Testis (tissue), 3 donors: ENCODE data around the gene ELFN2. TPM values are rescaled to one million over a fixed set of nuclear protein-coding genes. Genes with fewer than 3 reads are reported as not detected.

Experiments
- DNase-seq: peaks from one replicate; pipeline ENCODE4 v3.0.0-alpha.2; 2019
- H3K27ac ChIP-seq, 2 donors: fragments of 200-600 bp; sonication (generic); one replicate each; pipeline ENCODE4 v1.5.1; 2019
- H3K27me3 ChIP-seq: fragments of 200-600 bp; sonication (generic); one replicate; pipeline ENCODE4 v1.5.1; 2019
- H3K36me3 ChIP-seq: fragments of 200-600 bp; sonication (generic); one replicate; pipeline ENCODE4 v1.5.1; 2017; ENCODE audit warnings: low read depth; ENCODE audit errors: missing control alignments
- H3K4me1 ChIP-seq: fragments of 200-600 bp; sonication (generic); one replicate; pipeline ENCODE4 v1.5.1; 2019
- H3K4me3 ChIP-seq, 2 donors: fragments of 200-600 bp; sonication (generic); one replicate each; pipeline ENCODE4 v1.5.1; 2017 to 2019
- H3K9me3 ChIP-seq: fragments of 200-600 bp; sonication (generic); one replicate; pipeline ENCODE4 v1.5.1; 2017
- POLR2A ChIP-seq: fragments of 450-650 bp; IDR thresholded peaks from one replicate; pipeline ENCODE4 v1.6.1; 2017; ENCODE audit warnings: antibody characterized with exemption, mild to moderate bottlenecking, moderate library complexity
- WGBS, 2 donors: methylation state at CpG; one replicate each; pipeline ENCODE4 v1.1.5; 2018; 5-methylcytosine and 5-hydroxymethylcytosine counted together
- intact Hi-C: fragments of 100-400 bp; cut with DNase I; formaldehyde crosslinking; loops from one replicate; pipeline ENCODE4 v1.15.1; 2023; ENCODE audit warnings: low total_unique reads
- polyA plus RNA-seq: library from polyadenylated mRNA; stranded (reverse); fragments of 350-450 nt; fragmentation: Illumina TruSeq; extraction: RNeasy Lipid Tissue Mini Kit (QIAGEN cat#74804); gene quantifications from one replicate; pipeline ENCODE4 v1.2.3, GENCODE V29; 2014; ENCODE audit warnings: low read depth, low replicate concordance; ENCODE audit not compliant: insufficient read depth
- total RNA-seq, 2 donors: library from RNA; depleted of rRNA; stranded (reverse); fragments of >200 nt; gene quantifications; one replicate each; pipeline ENCODE4 v1.2.3, GENCODE V29; 2016
- TF ChIP-seq, protein P1 (sequence below), 3 experiments: fragments of 450-650 bp in 2 of 3; fragments of 200-600 bp in 1 of 3; sonication (generic) in 1 of 3; IDR thresholded peaks; one replicate each; pipeline ENCODE4 v1.5.1; 2016 to 2019; ENCODE audit warnings: antibody characterized with exemption in 3 of 3, mild to moderate bottlenecking in 2 of 3, moderate library complexity in 1 of 3

The ELFN2 gene
- total and polyA plus RNA-seq, 3 donors from 2014 or later = 4.8 to 5.7 (median 5.3) TPM

DNA sequence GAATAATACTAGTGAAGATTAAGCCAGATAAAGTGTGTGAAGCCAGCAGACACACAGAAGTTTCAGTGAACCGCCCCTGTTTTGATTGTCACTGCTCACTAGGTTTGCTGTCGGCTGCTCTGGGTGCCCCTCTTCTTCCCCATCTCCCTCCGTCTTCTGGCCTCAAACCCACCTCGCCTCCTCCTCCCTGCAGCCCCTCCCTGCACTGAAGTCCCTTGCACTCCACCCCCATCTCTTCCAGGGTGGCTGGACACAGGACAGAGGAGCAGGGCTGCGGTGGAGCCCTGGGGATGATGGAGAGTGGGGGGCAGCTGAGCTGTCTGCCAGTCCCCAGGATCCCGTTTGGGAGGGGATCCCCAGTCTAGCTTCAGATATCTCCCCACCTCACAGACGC lies 91.5 kb downstream of the ELFN2 start:
- DNase-seq = no peak
- Histone ChIP-seq H3K4me3 (no peak overlapping the region), H3K36me3 (no peaks in the 10 kb centered on the region), H3K4me1 (no peaks in the 10 kb centered on the region), H3K27ac (no peak overlapping the region), H3K27me3 (no peaks in the 10 kb centered on the region), H3K9me3 (no peaks in the 10 kb centered on the region)
- 39 to 58% methylated on average over 7 of the region's 7 CpGs for WGBS, 2 donors
- TF ChIP-seq POLR2A = no peak
- TF ChIP-seq, protein P1, sequence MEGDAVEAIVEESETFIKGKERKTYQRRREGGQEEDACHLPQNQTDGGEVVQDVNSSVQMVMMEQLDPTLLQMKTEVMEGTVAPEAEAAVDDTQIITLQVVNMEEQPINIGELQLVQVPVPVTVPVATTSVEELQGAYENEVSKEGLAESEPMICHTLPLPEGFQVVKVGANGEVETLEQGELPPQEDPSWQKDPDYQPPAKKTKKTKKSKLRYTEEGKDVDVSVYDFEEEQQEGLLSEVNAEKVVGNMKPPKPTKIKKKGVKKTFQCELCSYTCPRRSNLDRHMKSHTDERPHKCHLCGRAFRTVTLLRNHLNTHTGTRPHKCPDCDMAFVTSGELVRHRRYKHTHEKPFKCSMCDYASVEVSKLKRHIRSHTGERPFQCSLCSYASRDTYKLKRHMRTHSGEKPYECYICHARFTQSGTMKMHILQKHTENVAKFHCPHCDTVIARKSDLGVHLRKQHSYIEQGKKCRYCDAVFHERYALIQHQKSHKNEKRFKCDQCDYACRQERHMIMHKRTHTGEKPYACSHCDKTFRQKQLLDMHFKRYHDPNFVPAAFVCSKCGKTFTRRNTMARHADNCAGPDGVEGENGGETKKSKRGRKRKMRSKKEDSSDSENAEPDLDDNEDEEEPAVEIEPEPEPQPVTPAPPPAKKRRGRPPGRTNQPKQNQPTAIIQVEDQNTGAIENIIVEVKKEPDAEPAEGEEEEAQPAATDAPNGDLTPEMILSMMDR (IDR thresholded peaks at IDR 0.05) = no peak
- intact Hi-C loops = no loop called here

DNA sequence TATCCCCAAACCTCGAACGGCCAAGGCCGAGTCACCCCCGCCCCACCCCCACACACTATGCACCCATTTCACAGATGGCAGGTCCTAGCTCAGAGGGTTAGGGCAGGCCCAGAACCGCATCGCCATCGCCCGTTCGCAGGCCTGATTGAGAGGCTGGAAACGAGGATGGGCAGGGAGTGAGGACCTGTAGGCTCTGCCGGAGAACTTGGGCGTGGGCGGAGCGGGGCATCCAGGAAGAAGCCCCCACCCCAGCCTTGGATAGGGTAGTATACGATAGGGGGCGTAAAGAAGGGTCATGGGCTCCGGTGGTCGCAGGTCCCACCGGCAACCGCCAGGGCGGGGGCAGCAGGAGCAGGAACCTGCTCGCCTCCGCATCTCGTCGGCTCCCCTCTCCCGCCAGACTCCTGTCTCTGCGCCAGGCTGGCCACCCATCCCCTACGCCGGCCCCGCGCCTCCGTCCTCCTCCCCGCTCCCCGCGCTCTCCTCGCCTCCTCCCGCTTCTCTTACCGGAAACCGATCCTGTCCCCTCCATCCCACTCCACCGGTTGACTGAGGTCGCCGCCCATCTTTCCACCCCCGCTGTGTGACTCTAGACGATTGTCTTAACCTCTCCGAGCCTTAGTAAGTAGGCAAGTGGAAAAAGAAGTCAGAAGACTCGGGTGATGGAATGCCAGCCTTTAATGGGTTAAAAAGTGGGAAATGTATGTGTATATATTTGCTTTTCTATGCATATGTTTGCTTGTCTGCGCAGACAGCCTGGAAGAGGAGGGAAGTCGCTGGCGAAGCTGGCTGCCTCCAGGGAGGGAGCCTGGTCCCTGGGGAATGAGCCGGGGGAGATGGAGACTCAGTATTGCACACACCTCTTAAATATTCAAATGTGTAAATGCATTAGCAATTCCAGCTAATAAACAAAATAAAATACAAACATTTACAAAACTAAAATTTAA lies 92.1 kb downstream of the ELFN2 start:
- intact Hi-C loops = no loop called here
- no peak for TF ChIP-seq POLR2A
- TF ChIP-seq, protein P1 (IDR thresholded peaks at IDR 0.05) = no peak
- WGBS, 2 donors = 5 to 10% methylated on average over 33 to 50 of the region's 50 CpGs
- DNase-seq = no peak
- Histone ChIP-seq H3K36me3 (no peaks in the 10 kb centered on the region), H3K9me3 (no peaks in the 10 kb centered on the region), H3K4me3 (peak overlapping the region; percentile 9 to 41), H3K27me3 (no peaks in the 10 kb centered on the region), H3K4me1 (no peaks in the 10 kb centered on the region), H3K27ac (no peak overlapping the region)

GRCh38 chr22:37334461-37334858 lies 92.8 kb downstream of the ELFN2 start:
- TF ChIP-seq POLR2A = no peak
- TF ChIP-seq, protein P1 (IDR thresholded peaks at IDR 0.05) = no peak
- Histone ChIP-seq H3K9me3 (no peaks in the 10 kb centered on the region), H3K4me1 (no peaks in the 10 kb centered on the region), H3K36me3 (no peaks in the 10 kb centered on the region), H3K27ac (no peak overlapping the region), H3K4me3 (peak overlapping the region; percentile 9 to 41), H3K27me3 (no peaks in the 10 kb centered on the region)
- WGBS, 2 donors = 4 to 5% methylated on average over 5 to 41 of the region's 42 CpGs
- intact Hi-C loops = no loop called here
- DNase-seq = no peak

DNA sequence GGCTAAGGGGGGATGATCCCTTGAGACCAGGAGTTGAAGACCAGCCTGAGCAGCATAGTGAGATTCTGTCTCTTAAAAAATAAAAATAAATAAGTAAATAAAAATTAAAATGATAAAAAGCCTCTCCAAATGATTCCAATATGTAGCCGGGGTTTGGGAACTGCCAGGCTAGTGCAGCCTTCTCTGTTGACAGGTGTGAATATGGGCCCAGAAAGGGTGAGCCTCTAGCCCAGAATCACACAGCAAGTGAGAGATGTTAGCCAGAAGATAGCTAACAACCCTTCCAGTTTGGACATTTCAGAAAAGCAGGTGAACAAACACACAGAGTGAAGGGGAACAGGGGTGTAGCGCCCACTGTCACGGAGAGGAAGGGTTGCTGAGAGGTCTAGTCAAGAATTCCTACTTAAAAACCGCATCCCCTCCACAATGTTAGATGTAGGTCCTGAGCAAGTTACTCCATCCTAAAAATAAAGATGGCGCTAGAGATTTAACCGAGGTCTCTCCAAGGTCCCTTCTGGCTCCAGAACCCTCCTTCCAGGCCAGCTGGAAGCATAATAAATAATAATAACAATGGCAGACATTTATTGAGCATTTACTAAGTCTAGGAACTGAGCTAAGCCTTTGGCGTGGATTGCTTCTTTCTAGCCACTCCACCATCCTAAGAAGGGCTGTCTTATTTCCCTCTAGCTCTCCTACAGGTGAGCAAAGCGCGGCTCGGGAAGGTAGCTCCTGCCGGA lies 93.4 kb downstream of the ELFN2 start:
- intact Hi-C loops = no loop called here
- H3K4me3 ChIP-seq = peak overlapping the region in 1 of 2 donors; percentile 41
- H3K27ac ChIP-seq = no peak overlapping the region
- no peaks in the 10 kb centered on the region for H3K4me1 ChIP-seq
- H3K36me3 ChIP-seq = no peaks in the 10 kb centered on the region
- 25 to 34% methylated on average over 11 of the region's 11 CpGs for WGBS, 2 donors
- no peaks in the 10 kb centered on the region for H3K9me3 ChIP-seq
- DNase-seq = no peak
- TF ChIP-seq, protein P1 (IDR thresholded peaks at IDR 0.05) = no peak
- TF ChIP-seq POLR2A = no peak
- no peaks in the 10 kb centered on the region for H3K27me3 ChIP-seq
